NCI-H774 (cell line): Measurements from ENCODE around the gene NLGN4X.
"Not testable (repeated sequence)": the region's sequence is repeated elsewhere in the genome, so short reads cannot be mapped to it uniquely, and the experiment has no call there.

Experiments
- DNase-seq: peaks from one replicate; lab custom pipeline; 2025; lab: John Stamatoyannopoulos, UW

Gene NLGN4X

DNA sequence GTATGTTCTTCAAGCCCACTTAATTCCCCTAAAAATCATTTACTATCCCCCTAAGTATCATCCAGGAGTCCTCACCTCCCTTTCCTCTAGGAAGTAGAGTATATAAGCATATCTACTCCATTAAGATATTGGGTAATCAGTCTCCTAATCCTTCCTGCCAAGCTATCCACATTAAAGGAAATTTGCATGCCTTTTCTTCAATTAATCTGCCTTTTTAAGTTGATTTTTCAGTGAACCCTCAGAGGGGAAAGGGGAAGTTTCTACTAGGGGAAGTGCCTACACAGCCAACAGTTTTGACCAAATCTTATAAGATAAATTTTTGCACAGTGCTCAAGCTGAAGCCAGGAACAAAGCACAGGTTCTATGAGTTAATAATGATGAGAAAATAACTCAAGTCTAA is 222.8 kb downstream of the NLGN4X start:
- DNase-seq: no peak

DNA sequence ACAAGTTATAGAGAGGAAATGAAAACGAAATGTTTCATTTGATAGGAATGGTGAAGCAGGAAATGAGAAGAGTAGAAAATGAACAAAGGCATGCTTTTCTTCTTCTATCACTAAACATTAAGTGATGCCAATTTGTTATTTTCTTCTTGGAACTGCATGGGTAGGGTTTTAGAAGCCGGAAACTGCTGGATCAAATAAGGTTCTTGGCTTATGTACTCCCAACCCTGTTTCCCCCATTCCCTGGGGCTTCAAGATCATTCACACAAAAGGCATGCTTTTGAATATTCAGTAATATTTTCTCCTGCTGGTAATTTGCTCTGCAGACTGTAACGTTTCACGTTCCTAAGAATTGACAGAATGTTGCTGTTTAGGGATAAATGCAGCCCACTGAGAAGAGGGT is 224.1 kb downstream of the NLGN4X start:
- DNase-seq: no peak

DNA sequence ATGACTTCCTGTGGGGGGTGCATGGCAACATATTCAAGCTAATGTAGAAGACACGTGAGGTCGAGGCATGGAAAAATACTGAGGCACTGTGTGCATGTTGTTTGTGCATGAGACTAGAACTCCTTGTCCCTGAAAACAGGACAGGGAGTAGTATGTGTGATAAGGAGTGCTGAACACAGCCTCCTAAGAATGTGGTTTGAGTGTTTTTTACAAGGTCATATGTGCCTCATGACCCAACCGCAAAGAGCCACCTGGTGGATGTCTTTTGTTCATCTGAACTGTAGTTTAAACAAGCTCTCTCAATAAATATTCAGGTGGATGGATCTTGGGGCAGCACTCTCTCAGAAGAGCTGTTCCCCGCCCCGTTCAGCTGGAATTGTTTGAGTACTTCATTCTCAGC is 226.6 kb downstream of the NLGN4X start:
- no peak for DNase-seq

DNA sequence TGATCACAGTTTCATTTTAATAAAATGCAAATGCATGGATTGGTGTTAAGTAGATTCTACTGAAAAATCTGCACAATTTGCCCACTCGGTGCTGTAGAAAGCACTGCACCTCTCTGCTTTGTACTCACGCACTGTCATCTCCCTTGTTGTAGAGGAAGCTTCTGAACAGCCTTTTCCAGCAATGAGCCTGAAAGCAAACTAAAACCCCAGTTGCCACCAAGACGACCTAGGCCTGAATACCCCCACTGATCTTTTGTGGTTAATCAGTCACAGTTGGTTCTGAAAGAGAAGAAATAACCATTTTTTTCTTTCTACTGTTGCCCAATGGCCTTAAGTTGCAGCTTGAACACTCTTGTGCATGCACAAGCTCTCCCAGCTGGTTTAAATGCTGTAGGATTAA is 229.8 kb downstream of the NLGN4X start:
- DNase-seq: no peak

DNA sequence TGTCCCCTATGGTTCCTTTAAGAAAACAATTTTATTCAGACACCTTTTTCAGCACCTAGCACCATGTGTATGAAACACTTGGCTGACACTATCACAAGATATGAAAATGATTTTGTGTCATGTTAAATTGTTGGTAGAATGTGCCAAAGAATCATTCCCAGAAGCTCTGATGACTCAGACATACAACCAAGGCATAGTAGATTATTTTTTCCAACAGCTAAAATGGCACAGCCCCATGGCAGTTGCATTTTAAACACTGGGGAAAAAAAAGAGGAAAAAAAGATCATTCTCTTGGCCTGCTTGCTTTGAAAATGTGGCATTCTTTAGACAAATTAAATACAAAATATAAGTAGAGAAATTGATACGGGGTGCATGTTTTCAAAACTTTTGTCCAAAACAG is 230.2 kb downstream of the NLGN4X start:
- DNase-seq: no peak

DNA sequence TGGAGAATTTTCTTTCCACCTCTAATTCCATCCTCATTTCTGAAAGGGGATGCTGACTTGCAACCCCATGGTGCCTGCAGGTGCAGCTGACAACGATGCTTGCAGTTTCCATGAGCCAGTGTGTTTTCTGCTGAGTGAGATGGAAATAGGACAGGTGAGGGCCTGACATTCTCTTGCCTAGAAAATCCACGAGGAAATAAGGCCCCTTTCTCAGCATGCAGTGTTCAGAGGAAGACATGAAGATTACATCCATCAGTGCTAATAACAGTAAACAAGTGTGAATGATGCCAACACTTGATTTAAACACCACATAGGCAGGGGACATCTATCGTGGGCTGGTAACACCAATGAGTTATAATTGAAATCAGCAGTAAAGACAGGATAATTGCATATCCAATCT is 237.3 kb downstream of the NLGN4X start:
- DNase-seq: no peak

DNA sequence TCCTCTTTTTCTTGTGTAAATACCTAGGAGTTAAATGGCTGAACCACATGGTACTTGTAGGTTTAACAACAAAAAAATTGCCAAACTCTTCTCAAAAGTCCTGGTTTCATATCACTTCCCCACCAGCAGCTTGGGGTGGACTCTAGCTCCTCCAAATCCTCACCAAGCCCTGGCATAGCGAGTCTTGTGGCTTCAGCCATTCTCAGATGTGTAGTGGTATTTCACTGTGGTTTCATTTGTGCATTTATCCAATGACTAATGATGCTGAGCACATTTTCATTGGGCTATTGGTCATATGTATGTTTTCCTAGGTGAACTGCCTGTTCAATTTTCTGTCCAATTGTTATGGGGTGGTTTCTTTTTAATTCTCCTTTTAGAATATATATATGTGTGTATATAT is 249.3 kb downstream of the NLGN4X start:
- DNase-seq: no peak

DNA sequence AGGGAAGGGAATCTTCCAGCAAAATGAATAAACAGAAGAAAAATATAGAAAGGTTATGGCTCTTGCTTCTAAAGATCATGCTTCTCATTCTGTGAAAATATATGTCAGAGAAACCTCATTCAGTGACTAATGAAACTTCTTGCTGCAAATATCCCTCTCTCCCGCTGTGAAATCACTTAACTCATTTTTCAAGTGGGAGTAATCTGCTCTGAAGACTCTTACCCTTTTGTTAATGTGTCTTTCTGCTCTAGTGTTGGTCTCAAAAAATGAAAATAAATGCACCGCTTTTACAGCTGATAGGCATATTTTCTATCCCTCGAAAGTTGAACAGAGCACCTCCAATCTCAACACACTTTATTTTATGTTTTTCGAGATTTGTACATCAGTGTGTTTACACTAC is 252.3 kb downstream of the NLGN4X start:
- DNase-seq: peak; percentile 0

DNA sequence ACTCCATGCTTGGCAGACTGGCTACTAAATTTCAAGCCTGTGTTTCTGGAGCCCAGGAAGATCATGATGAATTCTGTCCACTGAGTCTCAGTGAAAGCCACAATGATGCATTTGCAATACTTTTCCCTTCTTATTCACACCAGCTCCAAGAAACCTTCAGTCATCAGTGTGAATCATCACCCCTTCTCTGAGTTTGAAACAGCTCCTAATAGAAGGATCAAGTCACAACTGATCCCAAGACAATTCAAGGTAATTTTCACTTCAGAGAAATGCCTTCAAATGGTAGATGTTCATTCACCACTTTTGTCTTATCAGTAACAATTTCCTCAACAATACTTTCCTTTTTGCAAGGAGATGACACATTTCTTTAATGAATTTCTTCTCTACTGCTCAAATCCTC is 257.4 kb downstream of the NLGN4X start:
- DNase-seq: no peak

DNA sequence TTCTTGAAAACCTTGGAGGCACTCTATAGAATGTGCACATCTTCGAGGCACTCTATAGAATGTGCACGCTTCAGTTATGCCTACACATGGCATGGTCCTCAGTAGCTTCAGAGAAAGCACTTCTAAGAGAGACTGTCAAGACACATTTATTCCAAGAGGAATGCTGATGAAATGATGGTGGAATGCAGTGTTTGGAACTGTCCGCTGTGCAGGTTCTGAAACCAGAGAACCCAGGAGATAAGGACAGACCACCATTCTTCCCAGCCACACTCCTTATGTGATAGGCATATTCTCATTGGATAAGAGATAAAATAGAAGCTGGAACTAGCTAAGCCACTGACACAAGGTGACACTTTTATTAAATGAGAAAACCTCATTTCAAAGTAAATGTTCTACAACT is 263.3 kb downstream of the NLGN4X start:
- DNase-seq: no peak

DNA sequence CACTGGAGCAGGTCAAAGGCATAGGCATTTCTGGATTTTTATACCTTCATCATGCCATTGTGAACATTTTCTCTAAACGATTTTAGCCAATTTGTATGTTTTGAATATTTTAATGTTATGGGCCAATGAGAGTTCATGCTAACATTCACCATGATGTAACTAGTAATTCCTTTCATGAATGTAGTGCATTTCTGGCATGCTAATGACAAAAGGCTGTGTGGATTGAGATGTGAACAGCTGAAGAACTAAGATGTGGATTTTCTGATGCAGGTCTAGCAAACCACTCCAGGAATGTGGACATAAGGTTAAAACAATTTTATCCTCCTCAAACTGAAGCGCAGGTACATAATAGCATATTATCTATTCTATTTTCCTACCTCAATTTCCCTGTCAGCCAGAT is 269.4 kb downstream of the NLGN4X start:
- no peak for DNase-seq

DNA sequence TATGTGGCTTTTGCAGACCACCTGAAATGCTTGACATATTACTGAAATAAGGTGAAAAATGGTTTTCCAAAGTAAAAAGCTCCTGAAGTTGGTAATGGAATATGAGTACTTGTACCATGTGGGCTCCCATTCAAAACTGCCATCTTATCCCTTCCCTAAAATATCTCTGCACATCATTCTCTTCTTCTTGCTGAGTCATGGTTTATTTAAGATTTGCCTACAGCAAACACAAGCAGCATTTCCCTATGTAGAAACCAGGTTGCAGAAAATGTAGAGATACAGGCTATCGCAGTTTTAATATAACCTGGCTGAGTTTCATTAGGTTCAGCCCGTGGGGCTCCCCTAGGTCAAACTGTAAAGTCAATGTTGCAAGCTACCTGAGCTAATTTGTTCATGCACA is 270.1 kb downstream of the NLGN4X start:
- DNase-seq: no peak

DNA sequence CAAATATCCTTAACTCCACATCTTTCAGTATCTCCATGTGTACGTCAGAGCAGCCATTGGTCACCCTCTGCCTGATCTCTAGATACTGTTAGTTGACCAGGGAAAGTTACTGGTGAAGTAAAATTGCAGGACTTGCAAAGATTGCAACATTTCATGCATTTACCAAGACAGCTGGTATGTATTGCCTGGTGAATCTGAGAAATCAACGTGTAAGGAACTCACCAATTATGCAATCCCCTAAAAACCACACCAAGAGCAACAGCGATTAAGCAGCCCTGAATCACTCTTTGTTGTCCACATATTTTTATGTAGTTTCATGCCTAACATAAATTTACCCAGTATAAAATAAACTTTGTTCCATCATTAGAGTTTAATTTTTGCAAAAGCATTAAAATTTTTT is 271.2 kb downstream of the NLGN4X start:
- DNase-seq: no peak

DNA sequence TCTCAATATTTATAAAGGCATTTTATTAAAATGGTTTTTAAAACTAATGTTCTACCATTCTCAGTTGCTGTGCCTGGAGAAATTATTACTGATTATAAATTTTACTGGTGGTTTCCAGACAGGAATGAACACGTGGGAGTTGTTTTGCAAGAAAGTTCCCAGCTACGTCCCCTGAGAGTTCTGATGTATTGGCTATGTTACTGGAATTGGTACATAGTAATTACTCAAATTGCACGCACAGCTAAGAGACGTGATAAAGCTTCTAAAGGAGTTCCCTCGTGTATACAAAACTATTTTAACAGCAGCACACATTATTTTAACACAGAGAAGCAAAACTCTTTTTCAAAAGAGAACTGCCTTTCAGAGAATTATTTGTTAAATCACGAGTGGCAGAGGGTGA is 292.2 kb downstream of the NLGN4X start:
- no peak for DNase-seq

DNA sequence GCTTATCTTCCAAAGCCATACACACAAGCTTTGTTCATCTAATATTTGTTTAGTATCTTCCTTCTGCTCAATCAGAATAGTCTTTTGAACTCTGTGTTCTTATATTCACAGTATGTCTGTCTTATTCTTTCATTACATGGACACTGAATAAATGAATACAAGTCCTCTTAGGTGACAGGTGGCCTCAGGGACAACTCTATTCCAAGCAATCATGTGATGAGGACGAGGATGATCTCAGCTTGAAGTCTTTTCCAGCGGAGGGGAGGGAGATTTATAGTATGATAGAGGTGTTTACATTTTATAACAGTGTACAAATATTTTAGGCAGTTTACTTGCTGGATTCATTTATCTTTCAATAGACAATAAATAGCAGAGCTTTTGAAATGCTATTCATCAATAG is 300.4 kb downstream of the NLGN4X start:
- no peak for DNase-seq

DNA sequence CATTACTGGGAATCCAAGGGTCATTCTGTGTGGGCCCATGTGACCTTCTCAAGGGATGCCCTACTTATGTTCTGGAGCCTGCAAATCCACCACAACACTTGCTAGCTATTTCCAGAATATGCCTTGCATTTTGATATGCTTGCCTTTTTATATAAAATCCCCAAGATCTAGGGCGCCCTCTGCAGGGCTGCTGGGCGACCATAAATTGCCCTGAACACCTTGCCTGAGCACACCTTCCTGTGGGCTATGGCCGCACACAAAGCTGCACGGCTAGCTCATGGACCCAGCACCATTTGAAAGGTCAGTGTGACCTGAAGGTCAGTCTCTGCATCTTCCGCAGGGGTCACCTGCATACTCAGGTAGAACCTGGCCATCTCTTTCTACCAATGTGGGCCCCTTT is 311.7 kb downstream of the NLGN4X start:
- no peak for DNase-seq

DNA sequence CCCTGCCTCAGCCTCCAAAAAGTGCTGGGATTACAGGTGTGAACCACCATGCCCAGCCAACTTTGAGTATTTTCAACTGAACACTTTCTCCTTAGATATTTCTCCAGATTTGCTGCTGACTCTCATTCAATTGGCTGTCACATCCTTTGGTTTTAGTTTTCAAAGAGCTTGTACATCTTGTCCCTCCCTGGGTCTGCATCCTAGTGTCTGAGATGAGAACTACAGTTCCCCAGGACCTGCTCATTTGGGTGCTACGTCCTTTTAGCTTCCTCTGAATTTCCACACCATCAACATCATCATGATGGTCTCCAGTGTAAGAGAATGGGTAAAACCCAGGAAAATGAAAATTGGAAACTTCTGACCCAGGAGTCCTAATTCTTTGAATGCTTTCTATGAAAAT is 312.9 kb downstream of the NLGN4X start:
- no peak for DNase-seq

DNA sequence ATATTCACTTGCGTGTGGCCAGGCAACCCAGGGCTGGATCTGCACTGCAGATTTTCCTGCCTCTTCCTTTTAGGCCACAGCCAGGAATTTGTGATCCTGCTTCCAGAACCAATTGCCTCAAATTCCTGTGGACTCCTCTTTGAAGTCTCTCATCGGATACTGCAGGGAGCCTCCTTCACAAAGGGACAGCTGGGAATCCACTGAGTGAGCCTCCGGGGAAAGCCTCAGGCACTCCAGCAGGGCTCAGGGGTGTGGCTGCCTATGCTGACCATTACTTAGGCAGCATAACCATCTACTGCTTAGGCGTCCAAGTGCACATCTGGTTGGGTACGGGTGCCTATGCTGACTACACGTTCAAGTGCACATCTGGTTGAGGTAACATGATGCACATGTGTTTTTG is 321.5 kb downstream of the NLGN4X start:
- DNase-seq: no peak

DNA sequence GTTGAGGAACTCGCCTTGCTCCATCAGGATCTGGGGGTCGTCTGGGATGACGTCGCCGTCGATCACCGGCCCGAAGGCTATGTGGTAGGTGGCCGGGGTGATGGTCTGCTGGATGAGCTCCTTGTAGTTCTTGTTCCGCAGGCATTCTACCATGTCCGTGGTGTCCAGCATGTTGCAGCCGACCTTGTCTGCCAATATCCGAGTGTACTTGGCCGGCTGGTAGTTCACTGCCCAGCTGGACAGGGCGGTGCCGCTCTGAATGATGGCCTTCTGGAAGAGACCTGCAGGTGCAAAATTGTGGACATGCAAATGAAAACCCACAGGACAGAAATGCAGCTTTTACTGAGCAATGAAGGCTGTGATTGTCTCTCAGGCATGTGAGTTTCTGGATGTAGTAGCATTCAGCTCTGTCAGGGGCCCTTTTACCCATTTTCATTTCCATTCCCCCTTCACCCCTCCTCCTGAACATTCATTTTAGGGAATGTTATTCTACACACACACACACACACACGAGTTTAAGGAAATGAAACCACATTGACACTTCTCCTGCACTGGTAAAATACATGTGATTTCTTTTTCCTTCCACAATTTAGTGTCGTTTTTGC is 325.0 kb downstream of the NLGN4X start:
- DNase-seq: not testable (repeated sequence)

DNA sequence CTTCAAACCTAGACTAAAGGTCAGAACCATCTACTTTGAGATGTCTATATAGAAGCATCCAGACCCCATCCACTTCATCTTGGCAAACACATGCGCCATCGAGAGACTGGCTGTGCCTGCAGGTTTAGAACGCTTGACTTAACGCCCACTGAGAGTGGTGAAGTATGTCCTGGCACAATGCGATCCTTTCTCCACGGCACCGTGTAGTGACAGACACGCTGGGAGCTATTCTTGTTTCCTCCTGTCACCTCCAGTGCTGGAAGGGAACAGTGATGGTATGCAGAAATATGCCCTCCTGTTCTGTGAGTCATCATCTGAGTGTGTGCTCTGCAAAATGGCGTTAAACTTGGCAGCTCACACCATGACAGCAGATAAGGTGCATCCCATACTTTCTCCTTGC is 330.2 kb downstream of the NLGN4X start:
- no peak for DNase-seq

DNA sequence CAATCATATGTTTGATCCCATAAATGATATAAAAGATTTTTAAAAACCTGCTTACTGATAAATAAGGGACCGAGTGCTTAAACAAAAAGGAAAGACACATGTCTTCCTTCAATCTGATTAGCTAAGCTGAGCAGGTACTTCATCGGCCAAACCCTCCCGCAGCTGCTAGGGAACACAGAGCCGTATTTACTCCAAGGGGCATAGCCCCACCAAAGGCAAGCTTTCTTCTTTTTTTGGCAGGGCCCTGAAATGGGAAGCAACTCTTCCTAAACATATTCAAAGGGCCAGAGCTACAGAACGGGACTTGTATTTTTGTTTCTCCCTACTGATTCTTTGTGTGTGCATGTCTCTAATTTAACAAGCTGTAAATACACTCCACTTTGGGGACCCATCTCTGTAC is 337.3 kb downstream of the NLGN4X start:
- no peak for DNase-seq

DNA sequence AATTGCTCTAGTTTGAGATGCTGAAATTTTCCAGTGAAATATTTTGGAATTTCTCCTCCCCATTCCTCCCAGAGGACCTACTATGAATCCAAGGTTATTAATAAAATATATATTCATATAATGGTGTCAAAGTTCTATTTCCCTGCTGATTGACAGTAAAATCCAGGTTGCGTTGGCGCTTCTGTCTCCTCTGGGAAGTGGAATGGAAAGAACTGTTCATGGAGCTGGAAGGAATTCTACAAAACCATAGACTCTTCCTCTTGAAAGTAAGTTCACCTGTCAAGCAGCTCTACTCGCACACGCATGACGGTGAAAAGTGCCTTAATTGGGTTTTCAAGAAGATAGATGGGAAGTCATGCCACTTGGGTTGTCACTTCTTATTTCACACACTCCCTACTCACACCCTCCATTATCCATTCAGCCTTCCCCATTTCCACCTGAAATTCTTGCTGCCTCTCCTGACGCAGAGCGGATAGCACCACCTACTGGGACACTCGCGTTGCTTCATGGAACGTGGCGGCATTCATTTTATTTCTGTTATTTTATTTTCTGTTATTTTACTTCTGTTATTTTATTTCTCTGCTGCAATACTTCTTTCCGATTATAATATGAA is 351.6 kb downstream of the NLGN4X start:
- no peak for DNase-seq

DNA sequence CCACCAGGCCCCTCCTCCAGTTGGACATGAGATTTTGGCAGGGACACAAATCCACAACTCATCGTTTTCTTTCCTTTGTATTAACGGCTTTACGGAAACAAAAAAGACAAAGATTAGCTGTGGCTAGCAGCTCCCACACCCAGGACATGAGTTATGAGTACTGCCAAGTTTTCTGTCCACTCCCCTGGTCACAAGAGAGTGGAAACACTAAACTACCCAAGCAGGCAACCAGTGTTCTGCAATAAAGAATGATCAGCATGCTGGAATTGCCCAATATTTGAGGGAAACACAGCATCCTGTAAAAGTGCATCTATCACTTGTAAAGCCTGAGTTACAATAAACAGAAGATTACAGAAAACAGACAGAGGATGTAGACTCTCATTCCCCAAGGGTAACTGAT is 358.4 kb downstream of the NLGN4X start:
- no peak for DNase-seq

DNA sequence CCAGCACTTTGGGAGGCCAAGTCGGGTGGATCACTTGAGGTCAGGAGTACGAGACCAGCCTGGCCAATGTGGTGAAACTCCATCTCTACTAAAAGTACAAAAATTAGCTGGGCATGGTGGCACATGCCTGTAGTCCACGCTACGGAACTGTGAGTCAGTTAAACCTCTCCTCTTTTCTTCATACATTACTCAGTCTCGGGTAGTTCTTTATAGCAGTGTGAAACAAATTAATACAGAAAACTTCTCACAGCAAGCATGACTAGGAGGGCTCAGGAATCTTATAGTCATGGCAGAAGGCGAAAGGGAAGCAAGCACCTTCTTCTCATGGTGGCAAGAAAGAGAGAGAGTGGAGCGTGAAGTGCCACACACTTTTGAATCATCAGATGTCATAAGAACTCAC is 358.9 kb downstream of the NLGN4X start:
- no peak for DNase-seq

DNA sequence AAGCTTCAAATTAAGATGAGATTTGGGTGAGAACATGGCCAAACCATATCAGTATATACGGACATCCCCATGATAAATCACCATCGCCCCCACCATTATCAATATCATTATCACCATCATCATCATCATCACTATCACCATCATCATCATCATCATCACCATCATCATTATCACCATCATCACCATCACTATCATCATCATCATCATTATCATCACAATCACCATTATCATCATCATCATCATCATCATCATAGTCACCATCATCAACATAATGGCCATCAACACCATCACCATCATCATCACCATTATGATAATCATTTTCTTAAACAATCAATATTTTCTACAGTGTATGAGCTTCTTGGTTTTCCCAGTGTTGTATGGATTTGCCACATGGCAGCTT is 360.9 kb downstream of the NLGN4X start:
- DNase-seq: no peak
